Common myeloid progenitor, CD34-positive (primary cell): ENCODE measurements around the gene RALBP1.

Source experiments
- CTCF ChIA-PET: fragments of 350-600 bp; sonication (Branson Sonifier 250); formaldehyde crosslinking; loops from one replicate; lab custom pipeline; 2021; ENCODE audit warnings: antibody characterized with exemption; lab: Charles Lee
- POLR2A ChIA-PET: fragments of 350-600 bp; sonication (Branson Sonifier 250); formaldehyde crosslinking; loops from one replicate; lab custom pipeline; 2021; ENCODE audit warnings: antibody characterized with exemption; lab: Charles Lee
- DNase-seq, 3 donors: peaks; one replicate each; pipeline versions ENCODE4 v3.0.0 to v3.0.0-alpha.2; 2013
- H3K27ac ChIP-seq, 2 experiments: 1 replicate in 1 of 2; 2 replicates in 1 of 2; pipeline ENCODE4 v1.7.0; 2013; ENCODE audit warnings: inconsistent platforms in 2 of 2, low read length in 2 of 2, mild to moderate bottlenecking in 2 of 2, low read depth in 1 of 2, moderate library complexity in 1 of 2; ENCODE audit not compliant: severe bottlenecking in 2 of 2, insufficient read depth in 1 of 2, poor library complexity in 1 of 2
- H3K27me3 ChIP-seq, 5 experiments: replicated peaks in 2 of 5; 1 replicate in 3 of 5; 2 replicates in 2 of 5; pipeline versions ENCODE4 v1.6.1 to v1.7.0; 2013; ENCODE audit warnings: low read length in 4 of 5, mild to moderate bottlenecking in 2 of 5, moderate library complexity in 2 of 5, inconsistent platforms in 1 of 5; ENCODE audit not compliant: insufficient read depth in 5 of 5, control insufficient read depth in 4 of 5
- H3K36me3 ChIP-seq, 4 experiments: 1 replicate in 2 of 4; 2 replicates in 2 of 4; pipeline versions ENCODE4 v1.6.1 to v1.7.0; 2013; ENCODE audit warnings: low read length in 3 of 4, control low read depth in 1 of 4, mild to moderate bottlenecking in 1 of 4; ENCODE audit not compliant: control insufficient read depth in 4 of 4, insufficient read depth in 4 of 4
- H3K4me1 ChIP-seq, 4 experiments: 1 replicate in 3 of 4; 2 replicates in 1 of 4; pipeline versions ENCODE4 v1.6.1 to v1.7.1; 2013; ENCODE audit warnings: low read length in 3 of 4, mild to moderate bottlenecking in 3 of 4, control low read depth in 1 of 4, inconsistent platforms in 1 of 4, moderate library complexity in 1 of 4; ENCODE audit not compliant: control insufficient read depth in 4 of 4, insufficient read depth in 4 of 4; ENCODE audit errors: control extremely low read depth in 1 of 4
- H3K4me3 ChIP-seq, 7 experiments: 1 replicate in 4 of 7; 2 replicates in 3 of 7; pipeline versions ENCODE4 v1.5.1 to v1.7.0; 2013; ENCODE audit warnings: mild to moderate bottlenecking in 7 of 7, low read length in 6 of 7, moderate library complexity in 6 of 7, inconsistent platforms in 2 of 7, low read depth in 2 of 7, control low read depth in 1 of 7; ENCODE audit not compliant: insufficient read depth in 4 of 7, control insufficient read depth in 1 of 7; ENCODE audit errors: extremely low read depth in 1 of 7
- H3K9me3 ChIP-seq, 5 experiments: 1 replicate in 4 of 5; 2 replicates in 1 of 5; pipeline versions ENCODE4 v1.6.1 to v1.7.1; 2013; ENCODE audit warnings: low read length in 4 of 5, mild to moderate bottlenecking in 2 of 5, inconsistent platforms in 1 of 5, low read depth in 1 of 5, moderate library complexity in 1 of 5; ENCODE audit not compliant: control insufficient read depth in 4 of 5, insufficient read depth in 2 of 5; ENCODE audit errors: control extremely low read depth in 1 of 5
- WGBS: methylation state at CpG from one replicate; pipeline ENCODE4 v1.1.5; 2013; ENCODE audit not compliant: insufficient coverage; 5-methylcytosine and 5-hydroxymethylcytosine counted together

Gene RALBP1

GRCh38 chr18:9519399-9519798, 44.1 kb downstream of the RALBP1 start:
- ChIA-PET POLR2A (no interaction called here), CTCF (no interaction called here)
- Histone ChIP-seq H3K4me3 (no peak overlapping the region), H3K27ac (no peak overlapping the region), H3K9me3 (no peaks in the 10 kb centered on the region), H3K4me1 (peaks cover 0 to 4% (median 0%) of the 10 kb centered on the region in 4 experiments), H3K27me3 (no peaks in the 10 kb centered on the region), H3K36me3 (peaks cover 10 to 36% (median 29%) of the 10 kb centered on the region in 4 experiments)
- DNase-seq: no peak
- no CpG with 5 or more reads among the region's 1 CpG for WGBS

GRCh38 chr18:9520666-9521065, 45.4 kb downstream of the RALBP1 start:
- Histone ChIP-seq H3K36me3 (peaks cover 14 to 46% (median 35%) of the 10 kb centered on the region in 4 experiments), H3K4me3 (no peak overlapping the region), H3K4me1 (peaks cover 0 to 4% (median 0%) of the 10 kb centered on the region in 4 experiments), H3K27me3 (no peaks in the 10 kb centered on the region), H3K9me3 (no peaks in the 10 kb centered on the region), H3K27ac (no peak overlapping the region)
- WGBS: 95% methylated on average over 3 of the region's 3 CpGs
- peak in 2 of 3 donors; percentile 46 to 68 for DNase-seq
- CTCF ChIA-PET: interaction anchor here (0.6 to 1.6 kb wide), 3 partner anchors 13 to 30 kb away, joined by 3 to 7 read pairs (median 4); no protein-coding TSS in a partner anchor
- POLR2A ChIA-PET: interaction anchor here (0.6 kb wide), 1 partner anchor 163 kb away, joined by 3 read pairs; no protein-coding TSS in a partner anchor

GRCh38 chr18:9521770-9522169, 46.5 kb downstream of the RALBP1 start:
- CTCF ChIA-PET: interaction anchor here (0.6 to 1.6 kb wide), 2 partner anchors 14 to 15 kb away, joined by 3 to 7 read pairs; no protein-coding TSS in a partner anchor

GRCh38 chr18:9522952-9523351, 47.6 kb downstream of the RALBP1 start:
- no peaks in the 10 kb centered on the region for H3K27me3 ChIP-seq
- POLR2A ChIA-PET: interaction anchor here (0.6 kb wide), 1 partner anchor 215 kb away, joined by 3 read pairs; no protein-coding TSS in a partner anchor
- DNase-seq: no peak
- H3K4me3 ChIP-seq: no peak overlapping the region
- 93% methylated on average over 5 of the region's 6 CpGs for WGBS
- H3K36me3 ChIP-seq: peaks cover 23 to 56% (median 37%) of the 10 kb centered on the region in 4 experiments
- CTCF ChIA-PET: interaction anchor here (0.6 to 1.3 kb wide), 3 partner anchors 9 to 189 kb away, joined by 3 read pairs; no protein-coding TSS in a partner anchor
- H3K4me1 ChIP-seq: peaks cover 0 to 4% (median 0%) of the 10 kb centered on the region in 4 experiments
- peaks cover 0 to 11% (median 3%) of the 10 kb centered on the region in 5 experiments for H3K9me3 ChIP-seq
- no peak overlapping the region for H3K27ac ChIP-seq

More at GRCh38 chr18:9521770-9522169, 46.5 kb downstream of the RALBP1 start:
- 98% methylated on average over 6 of the region's 7 CpGs for WGBS
- H3K36me3 ChIP-seq: peaks cover 14 to 53% (median 37%) of the 10 kb centered on the region in 4 experiments
- POLR2A ChIA-PET: no interaction called here
- H3K4me3 ChIP-seq: no peak overlapping the region
- DNase-seq: no peak
- no peak overlapping the region for H3K27ac ChIP-seq
- peaks cover 0 to 4% (median 0%) of the 10 kb centered on the region in 4 experiments for H3K4me1 ChIP-seq
- no peaks in the 10 kb centered on the region for H3K27me3 ChIP-seq
- peaks cover 0 to 3% (median 0%) of the 10 kb centered on the region in 5 experiments for H3K9me3 ChIP-seq

- no peak for DNase-seq
- H3K27ac ChIP-seq: no peak overlapping the region
- H3K9me3 ChIP-seq: peaks cover 0 to 23% (median 3%) of the 10 kb centered on the region in 5 experiments
- ChIA-PET POLR2A (no interaction called here), CTCF (interaction anchor here (0.6 kb wide), 1 partner anchor 50 kb away, joined by 3 read pairs; no protein-coding TSS in a partner anchor)
- peaks cover 28 to 75% (median 48%) of the 10 kb centered on the region in 4 experiments for H3K36me3 ChIP-seq
- peaks cover 0 to 5% (median 2%) of the 10 kb centered on the region in 4 experiments for H3K4me1 ChIP-seq
- no peaks in the 10 kb centered on the region for H3K27me3 ChIP-seq
- H3K4me3 ChIP-seq: no peak overlapping the region
Measured at GRCh38 chr18:9526458-9526857, 51.1 kb downstream of the RALBP1 start.

GRCh38 chr18:9530226-9531009, 55.1 kb downstream of the RALBP1 start:
- no peaks in the 10 kb centered on the region for H3K27me3 ChIP-seq
- DNase-seq: peak in 2 of 3 donors; percentile 16 to 31
- peaks cover 0 to 5% (median 2%) of the 10 kb centered on the region in 4 experiments for H3K4me1 ChIP-seq
- H3K4me3 ChIP-seq: no peak overlapping the region
- H3K36me3 ChIP-seq: peaks cover 31 to 80% (median 52%) of the 10 kb centered on the region in 4 experiments
- no peak overlapping the region for H3K27ac ChIP-seq
- H3K9me3 ChIP-seq: peaks cover 0 to 23% (median 3%) of the 10 kb centered on the region in 5 experiments
- 93% methylated on average over 5 of the region's 6 CpGs for WGBS
- ChIA-PET CTCF (interaction anchor here (0.8 to 2.1 kb wide), 3 partner anchors 13 to 19 kb away, joined by 3 to 6 read pairs (median 3); no protein-coding TSS in a partner anchor), POLR2A (no interaction called here)
